Panc1 (cell line): ENCODE data around the gene LTBP2.

Experiments used
- CTCF ChIP-seq: fragments of 450-650 bp; IDR thresholded peaks from 2 replicates; pipeline ENCODE4 v1.5.1; 2017; ENCODE audit warnings: mild to moderate bottlenecking
- POLR2AphosphoS5 ChIP-seq: IDR thresholded peaks from 2 replicates; pipeline ENCODE4 v1.6.1; 2012; ENCODE audit warnings: mild to moderate bottlenecking, low read depth, low read length, moderate library complexity
- SIN3A ChIP-seq: IDR thresholded peaks from 2 replicates; pipeline ENCODE4 v1.6.1; 2012; ENCODE audit warnings: low read depth, mild to moderate bottlenecking, low read length, moderate library complexity, borderline replicate concordance; ENCODE audit not compliant: insufficient read depth
- TCF7L2 ChIP-seq: IDR thresholded peaks from 2 replicates; pipeline ENCODE4 v1.6.1; 2011; ENCODE audit warnings: mild to moderate bottlenecking, low read depth, low read length, inconsistent platforms
- TF ChIP-seq, protein P1 (sequence below), 2 experiments: IDR thresholded peaks; 2 replicates each; pipeline ENCODE4 v1.6.1; 2011 to 2012; ENCODE audit warnings: low read depth in 2 of 2, control low read depth in 1 of 2, low read length in 1 of 2, mild to moderate bottlenecking in 1 of 2, moderate library complexity in 1 of 2; ENCODE audit not compliant: insufficient read depth in 1 of 2

DNA sequence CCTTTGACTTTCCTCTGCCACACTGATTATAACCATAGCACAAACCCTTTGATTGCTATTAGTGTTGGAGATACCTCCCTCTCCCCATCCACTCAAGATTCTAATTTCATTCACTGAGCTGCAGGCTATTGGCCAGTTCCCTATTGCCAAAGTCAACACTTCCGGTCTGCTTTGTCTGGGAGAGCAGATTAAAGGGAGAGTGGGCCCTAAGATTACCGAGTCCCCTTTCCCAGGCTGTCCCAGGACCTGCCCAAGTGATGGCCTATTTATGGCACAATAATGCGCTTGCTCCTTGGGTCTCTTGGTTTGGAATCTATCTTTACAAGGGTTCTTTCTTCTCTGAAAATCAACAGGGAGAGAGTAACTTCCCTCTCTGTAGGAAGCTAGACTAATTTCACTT, 42.9 kb upstream of the LTBP2 start:
- TF ChIP-seq CTCF (no peak), POLR2AphosphoS5 (no peak), TCF7L2 (no peak), SIN3A (no peak)
- TF ChIP-seq, protein P1, sequence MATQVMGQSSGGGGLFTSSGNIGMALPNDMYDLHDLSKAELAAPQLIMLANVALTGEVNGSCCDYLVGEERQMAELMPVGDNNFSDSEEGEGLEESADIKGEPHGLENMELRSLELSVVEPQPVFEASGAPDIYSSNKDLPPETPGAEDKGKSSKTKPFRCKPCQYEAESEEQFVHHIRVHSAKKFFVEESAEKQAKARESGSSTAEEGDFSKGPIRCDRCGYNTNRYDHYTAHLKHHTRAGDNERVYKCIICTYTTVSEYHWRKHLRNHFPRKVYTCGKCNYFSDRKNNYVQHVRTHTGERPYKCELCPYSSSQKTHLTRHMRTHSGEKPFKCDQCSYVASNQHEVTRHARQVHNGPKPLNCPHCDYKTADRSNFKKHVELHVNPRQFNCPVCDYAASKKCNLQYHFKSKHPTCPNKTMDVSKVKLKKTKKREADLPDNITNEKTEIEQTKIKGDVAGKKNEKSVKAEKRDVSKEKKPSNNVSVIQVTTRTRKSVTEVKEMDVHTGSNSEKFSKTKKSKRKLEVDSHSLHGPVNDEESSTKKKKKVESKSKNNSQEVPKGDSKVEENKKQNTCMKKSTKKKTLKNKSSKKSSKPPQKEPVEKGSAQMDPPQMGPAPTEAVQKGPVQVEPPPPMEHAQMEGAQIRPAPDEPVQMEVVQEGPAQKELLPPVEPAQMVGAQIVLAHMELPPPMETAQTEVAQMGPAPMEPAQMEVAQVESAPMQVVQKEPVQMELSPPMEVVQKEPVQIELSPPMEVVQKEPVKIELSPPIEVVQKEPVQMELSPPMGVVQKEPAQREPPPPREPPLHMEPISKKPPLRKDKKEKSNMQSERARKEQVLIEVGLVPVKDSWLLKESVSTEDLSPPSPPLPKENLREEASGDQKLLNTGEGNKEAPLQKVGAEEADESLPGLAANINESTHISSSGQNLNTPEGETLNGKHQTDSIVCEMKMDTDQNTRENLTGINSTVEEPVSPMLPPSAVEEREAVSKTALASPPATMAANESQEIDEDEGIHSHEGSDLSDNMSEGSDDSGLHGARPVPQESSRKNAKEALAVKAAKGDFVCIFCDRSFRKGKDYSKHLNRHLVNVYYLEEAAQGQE (IDR thresholded peaks at IDR 0.05; ENCODE audit: insufficient read depth in 1 of 2, low read depth in 2 of 2, low read length in 1 of 2), result no peak
